Mammary epithelial cell (primary cell): ENCODE measurements around the gene RIPOR3.

Experiments used
- CTCF ChIP-seq, 2 donors: IDR thresholded peaks in 1 of 2; conservative IDR thresholded peaks in 1 of 2; 2 replicates each; pipeline ENCODE4 v1.5.1; 2011 to 2012; ENCODE audit warnings: inconsistent platforms in 2 of 2, low read length in 2 of 2, mild to moderate bottlenecking in 2 of 2, control low read depth in 1 of 2, low read depth in 1 of 2; ENCODE audit not compliant: insufficient read depth in 1 of 2; ENCODE audit errors: extremely low read depth in 1 of 2
- EZH2 ChIP-seq: IDR thresholded peaks from 2 replicates; pipeline ENCODE4 v1.6.1; 2012; ENCODE audit warnings: low read length, inconsistent platforms, borderline replicate concordance

- TF ChIP-seq CTCF (conservative IDR thresholded peaks at IDR 0.05 in 1 of 2, IDR thresholded peaks at IDR 0.05 in 1 of 2; ENCODE audit: extremely low read depth in 1 of 2, insufficient read depth in 1 of 2, low read depth in 1 of 2, low read length in 2 of 2) (no peak), EZH2 (no peak)
Observed at GRCh38 chr20:50692552-50692933, 1.2 kb upstream of the RIPOR3 start.
